ENCODE data around the gene NT5DC3. TPM values are rescaled to one million over a fixed set of nuclear protein-coding genes. Genes with fewer than 3 reads are reported as not detected.
A peak's percentile ranks its signal among the peaks of the same experiment; 100 is the strongest.

NT5DC3 gene
- polyA plus RNA-seq, 3 donors, result 4.5 to 6.8 (median 6.7) TPM

GRCh38 chr12:103858953-103859601, 18.0 kb upstream of the NT5DC3 start:
- DNase-seq (ENCODE audit: extremely low read depth in 1 of 11, low read depth in 9 of 11, low spot score in 4 of 11), result no peak

- no peak for DNase-seq (ENCODE audit: extremely low read depth in 1 of 11, low read depth in 9 of 11, low spot score in 4 of 11)
These were observed 17.3 kb upstream of the NT5DC3 start for GRCh38 chr12:103858335-103858734.

GRCh38 chr12:103857164-103857563, 16.1 kb upstream of the NT5DC3 start:
- no peak for DNase-seq (ENCODE audit: extremely low read depth in 1 of 11, low read depth in 9 of 11, low spot score in 4 of 11)

- DNase-seq (ENCODE audit: extremely low read depth in 1 of 11, low read depth in 9 of 11, low spot score in 4 of 11), result no peak
These were observed 15.0 kb upstream of the NT5DC3 start for GRCh38 chr12:103855896-103856657.

GRCh38 chr12:103855036-103855712, 14.1 kb upstream of the NT5DC3 start:
- DNase-seq (ENCODE audit: extremely low read depth in 1 of 11, low read depth in 9 of 11, low spot score in 4 of 11), result no peak

GRCh38 chr12:103854372-103854973, 13.4 kb upstream of the NT5DC3 start:
- DNase-seq (ENCODE audit: extremely low read depth in 1 of 11, low read depth in 9 of 11, low spot score in 4 of 11), result no peak

- DNase-seq (ENCODE audit: extremely low read depth in 1 of 11, low read depth in 9 of 11, low spot score in 4 of 11), result peak in 3 of 11 donors; percentile 4 to 29 (median 28)
These were observed 11.5 kb upstream of the NT5DC3 start for GRCh38 chr12:103852498-103852997.

GRCh38 chr12:103851127-103851526, 10.1 kb upstream of the NT5DC3 start:
- no peak for DNase-seq (ENCODE audit: extremely low read depth in 1 of 11, low read depth in 9 of 11, low spot score in 4 of 11)

- DNase-seq (ENCODE audit: extremely low read depth in 1 of 11, low read depth in 9 of 11, low spot score in 4 of 11), result no peak
These were observed 9.4 kb upstream of the NT5DC3 start for GRCh38 chr12:103850429-103850828.

- no peak for DNase-seq (ENCODE audit: extremely low read depth in 1 of 11, low read depth in 9 of 11, low spot score in 4 of 11)
These were observed 8.0 kb upstream of the NT5DC3 start for GRCh38 chr12:103848917-103849491.

- DNase-seq (ENCODE audit: extremely low read depth in 1 of 11, low read depth in 9 of 11, low spot score in 4 of 11), result no peak
These were observed 7.1 kb upstream of the NT5DC3 start for GRCh38 chr12:103848143-103848542.

- DNase-seq (ENCODE audit: extremely low read depth in 1 of 11, low read depth in 9 of 11, low spot score in 4 of 11), result no peak
These were observed 5.4 kb upstream of the NT5DC3 start for GRCh38 chr12:103846415-103846814.

GRCh38 chr12:103844305-103844704, 3.3 kb upstream of the NT5DC3 start:
- DNase-seq (ENCODE audit: extremely low read depth in 1 of 11, low read depth in 9 of 11, low spot score in 4 of 11), result no peak

- peak in 7 of 11 donors; percentile 28 to 59 (median 42) for DNase-seq (ENCODE audit: extremely low read depth in 1 of 11, low read depth in 9 of 11, low spot score in 4 of 11)
These were observed 903 bp upstream of the NT5DC3 start for GRCh38 chr12:103841690-103842584.

- DNase-seq (ENCODE audit: extremely low read depth in 1 of 11, low read depth in 9 of 11, low spot score in 4 of 11), result peak in 4 of 11 donors; percentile 4 to 26 (median 10)
These were observed 565 bp downstream of the NT5DC3 start for GRCh38 chr12:103840462-103840875.

- peak in 2 of 11 donors; percentile 2 to 9 for DNase-seq (ENCODE audit: extremely low read depth in 1 of 11, low read depth in 9 of 11, low spot score in 4 of 11)
These were observed 1.2 kb downstream of the NT5DC3 start for GRCh38 chr12:103839609-103840461.

GRCh38 chr12:103839103-103839502, 1.9 kb downstream of the NT5DC3 start:
- no peak for DNase-seq (ENCODE audit: extremely low read depth in 1 of 11, low read depth in 9 of 11, low spot score in 4 of 11)

All from renal cortex interstitium (tissue), 11 donors.